Lung (tissue), 12 donors: ENCODE results near the gene OTUB2. TPM values are rescaled to one million over a fixed set of nuclear protein-coding genes. Genes with fewer than 3 reads are reported as not detected.

Experiments used
- ATAC-seq: fragments of 200-7000 bp; cut with Tn5 transposase; one replicate; pipeline ENCODE4 v1.9.1; 2020; ENCODE audit warnings: moderate number of reproducible peaks; ENCODE audit not compliant: insufficient read depth, low FRiP score
- DNase-seq, 3 donors: peaks; one replicate each; pipeline ENCODE4 v3.0.0-alpha.2; 2013 to 2017
- H3K27ac ChIP-seq, 2 donors: one replicate each; pipeline ENCODE4 v1.5.1; 2013; ENCODE audit warnings: mild to moderate bottlenecking in 2 of 2, moderate library complexity in 2 of 2, control low read depth in 1 of 2, inconsistent platforms in 1 of 2, low read depth in 1 of 2, low read length in 1 of 2
- H3K27me3 ChIP-seq, 3 donors: one replicate each; pipeline ENCODE4 v1.5.1; 2013; ENCODE audit warnings: low read length in 2 of 3; ENCODE audit not compliant: control insufficient read depth in 3 of 3, insufficient read depth in 3 of 3
- H3K36me3 ChIP-seq, 4 donors: one replicate each; pipeline ENCODE4 v1.5.1; 2013; ENCODE audit warnings: low read length in 4 of 4, mild to moderate bottlenecking in 1 of 4, moderate library complexity in 1 of 4; ENCODE audit not compliant: control insufficient read depth in 4 of 4, insufficient read depth in 4 of 4
- H3K4me1 ChIP-seq, 5 donors: one replicate each; pipeline ENCODE4 v1.5.1; 2013; ENCODE audit warnings: low read length in 5 of 5, mild to moderate bottlenecking in 2 of 5, moderate library complexity in 1 of 5; ENCODE audit not compliant: control insufficient read depth in 5 of 5, insufficient read depth in 5 of 5
- H3K4me3 ChIP-seq: one replicate; pipeline ENCODE4 v1.5.1; 2013; ENCODE audit warnings: mild to moderate bottlenecking, control low read depth, moderate library complexity
- H3K9ac ChIP-seq, 2 donors: one replicate each; pipeline ENCODE4 v1.5.1; 2013; ENCODE audit warnings: low read length in 2 of 2, control low read depth in 1 of 2; ENCODE audit not compliant: insufficient read depth in 1 of 2
- H3K9me3 ChIP-seq, 4 donors: one replicate each; pipeline ENCODE4 v1.5.1; 2013; ENCODE audit warnings: low read length in 3 of 4, mild to moderate bottlenecking in 1 of 4, moderate library complexity in 1 of 4; ENCODE audit not compliant: control insufficient read depth in 4 of 4, insufficient read depth in 3 of 4
- CTCF ChIP-seq: IDR thresholded peaks from 2 replicates; pipeline ENCODE4 v1.5.1; 2012; ENCODE audit warnings: mild to moderate bottlenecking; ENCODE audit errors: control extremely low read depth, extremely low read depth
- WGBS, 2 donors: extraction: QIAGEN DNeasy Blood & Tissue Kit; methylation state at CpG; one replicate each; pipeline ENCODE4 v1.1.7; 2013; 5-methylcytosine and 5-hydroxymethylcytosine counted together
- polyA plus RNA-seq, 2 donors: library from polyadenylated mRNA; stranded (reverse); fragments of 200-250 nt; gene quantifications; one replicate each; pipeline ENCODE4 v1.2.1, GENCODE V29; 2013
- total RNA-seq, 2 donors: library from RNA; depleted of rRNA in 1 of 2; stranded (reverse); fragments of >200 nt in 1 of 2; gene quantifications; one replicate each; pipeline ENCODE4 v1.2.1, GENCODE V29; 2014 to 2021
- donor health status: control.
- donor health status: control.
- donor health status: Bipolar disorder and iron deficiency.
- donor health status: healthy.
- donor health status: DM: yes; HTN: yes; CAD: no.

The OTUB2 gene
- total and polyA plus RNA-seq, 4 donors, result 0.31 to 2.2 (median 1.6) TPM

DNA sequence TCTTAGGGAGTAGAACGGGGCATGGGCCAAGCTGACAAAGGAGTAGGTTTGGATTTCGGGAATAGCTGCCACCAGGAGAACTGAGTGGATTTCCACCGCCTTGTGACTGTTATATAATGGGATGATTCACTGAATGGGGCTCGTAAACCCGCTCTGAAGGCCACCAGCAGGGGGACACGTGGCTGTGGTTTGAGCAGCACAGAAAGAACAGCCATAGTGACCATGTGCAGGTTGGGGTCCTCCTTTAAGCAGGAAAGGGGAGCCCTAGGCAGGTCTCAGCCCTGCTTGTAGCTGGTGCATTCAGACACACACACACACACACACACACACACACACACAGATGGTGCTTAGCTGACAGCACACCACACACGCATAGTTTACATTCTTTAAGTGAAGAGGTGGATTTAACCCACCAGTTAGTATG, 41.1 kb upstream of the OTUB2 start:
- WGBS, 2 donors, result 43 to 52% methylated on average over 7 of the region's 7 CpGs
- Histone ChIP-seq H3K36me3 (no peaks in the 10 kb centered on the region), H3K9me3 (no peaks in the 10 kb centered on the region), H3K27me3 (no peaks in the 10 kb centered on the region), H3K9ac (no peak overlapping the region), H3K27ac (peak overlapping the region in 1 of 2 donors; percentile 38), H3K4me3 (no peak overlapping the region), H3K4me1 (peaks cover 0 to 15% (median 5%) of the 10 kb centered on the region in 5 donors)
- no peak for ATAC-seq
- peak; percentile 12 to 35 (median 22) for DNase-seq
- TF ChIP-seq CTCF, result no peak

- ATAC-seq (no peak), DNase-seq (no peak)
- no peaks in the 10 kb centered on the region for H3K9me3 ChIP-seq
- no peak overlapping the region for H3K4me3 ChIP-seq
- TF ChIP-seq CTCF, result no peak
- 67 to 70% methylated on average over 9 of the region's 9 CpGs for WGBS, 2 donors
- peak overlapping the region in 1 of 2 donors; percentile 6 for H3K27ac ChIP-seq
- H3K9ac ChIP-seq, result no peak overlapping the region
- no peaks in the 10 kb centered on the region for H3K27me3 ChIP-seq
- peaks cover 0 to 7% (median 0%) of the 10 kb centered on the region in 5 donors for H3K4me1 ChIP-seq
- H3K36me3 ChIP-seq, result no peaks in the 10 kb centered on the region
Observed at GRCh38 chr14:93986955-93987354, 39.2 kb upstream of the OTUB2 start.

DNA sequence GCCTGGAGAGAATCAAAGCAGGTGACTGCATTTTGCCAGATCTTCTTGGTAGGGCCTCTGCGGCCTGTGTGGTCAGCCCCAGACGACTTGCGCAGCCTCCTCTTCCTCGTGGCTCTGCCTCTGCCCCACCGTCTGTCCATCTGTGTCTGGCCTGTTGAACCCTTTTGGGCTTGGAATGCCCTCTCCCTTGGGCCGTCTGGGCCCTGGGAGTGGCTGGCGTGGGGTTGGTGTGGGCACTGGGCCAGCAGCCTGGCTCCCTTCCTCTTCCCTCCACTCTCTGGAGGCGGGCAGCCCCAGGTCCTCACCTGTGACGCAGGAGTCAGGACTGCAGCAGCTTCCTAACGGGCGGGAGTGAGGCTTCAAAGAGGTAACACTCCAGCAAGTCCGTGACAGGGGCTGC, 38.8 kb upstream of the OTUB2 start:
- Histone ChIP-seq H3K27ac (peak overlapping the region in 1 of 2 donors; percentile 6), H3K9me3 (no peaks in the 10 kb centered on the region), H3K4me3 (no peak overlapping the region), H3K4me1 (peaks cover 0 to 2% (median 0%) of the 10 kb centered on the region in 5 donors), H3K36me3 (no peaks in the 10 kb centered on the region), H3K9ac (no peak overlapping the region), H3K27me3 (no peaks in the 10 kb centered on the region)
- WGBS, 2 donors, result 67 to 69% methylated on average over 12 of the region's 12 CpGs
- no peak for ATAC-seq
- TF ChIP-seq CTCF, result no peak
- no peak for DNase-seq
